ENCODE results near the gene GALNS. TPM values are rescaled to one million over a fixed set of nuclear protein-coding genes. Genes with fewer than 3 reads are reported as not detected.

The GALNS gene
- total and polyA plus RNA-seq, 2 of the 13 experiments (the other 11 are each of a cell fraction or from before 2014, with no cell fraction given): 9.2 to 9.8 TPM

DNA sequence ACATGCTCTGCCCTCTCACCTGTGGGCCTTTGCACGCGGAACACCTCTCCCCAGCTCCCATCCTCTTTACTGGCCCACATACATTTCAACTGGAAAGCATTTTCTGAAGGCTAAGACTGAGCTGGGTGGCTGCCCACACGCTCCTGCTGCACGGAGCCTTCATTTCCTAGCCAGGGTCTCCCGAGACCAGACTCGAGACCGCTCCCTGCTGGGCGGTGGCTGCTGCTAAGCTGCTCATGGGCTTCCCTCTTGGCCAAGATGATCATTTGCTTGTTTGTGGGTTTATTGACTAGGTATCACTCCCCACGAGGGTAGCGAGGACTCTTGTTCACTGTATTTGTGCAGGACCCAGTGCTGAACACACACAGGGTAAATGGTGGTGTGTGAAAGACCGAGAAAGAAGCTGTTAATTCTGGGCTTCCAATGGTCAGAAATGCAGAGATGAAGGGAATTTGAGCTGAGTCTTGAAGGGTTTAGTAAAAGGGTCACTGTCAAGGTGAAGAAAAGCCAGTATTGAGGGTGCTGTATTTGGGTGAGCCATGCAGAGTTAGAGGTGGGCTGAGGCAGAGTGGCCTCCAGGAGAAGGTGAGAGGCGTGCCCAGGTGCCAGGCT, 1.1 kb upstream of the GALNS start (continued):
- peak; percentile 17; the same call in 1 of the 2 replicates for TF ChIP-seq YEATS4 (CRISPR knock-in tag; IDR thresholded peaks at IDR 0.05; ENCODE audit: borderline replicate concordance)
- no peak for TF ChIP-seq ZNF382 (CRISPR knock-in tag; IDR thresholded peaks at IDR 0.05; ENCODE audit: borderline replicate concordance)
- TF ChIP-seq HIVEP1 (CRISPR knock-in tag; IDR thresholded peaks at IDR 0.05): 0 out of 2 replicates have a peak, but pooled peaks have one; percentile 11
- TF ChIP-seq YY1 (IDR thresholded peaks at IDR 0.05; ENCODE audit: insufficient read depth, insufficient replicate concordance, low read depth, low read length): peak; percentile 70
- TF ChIP-seq, protein P1, sequence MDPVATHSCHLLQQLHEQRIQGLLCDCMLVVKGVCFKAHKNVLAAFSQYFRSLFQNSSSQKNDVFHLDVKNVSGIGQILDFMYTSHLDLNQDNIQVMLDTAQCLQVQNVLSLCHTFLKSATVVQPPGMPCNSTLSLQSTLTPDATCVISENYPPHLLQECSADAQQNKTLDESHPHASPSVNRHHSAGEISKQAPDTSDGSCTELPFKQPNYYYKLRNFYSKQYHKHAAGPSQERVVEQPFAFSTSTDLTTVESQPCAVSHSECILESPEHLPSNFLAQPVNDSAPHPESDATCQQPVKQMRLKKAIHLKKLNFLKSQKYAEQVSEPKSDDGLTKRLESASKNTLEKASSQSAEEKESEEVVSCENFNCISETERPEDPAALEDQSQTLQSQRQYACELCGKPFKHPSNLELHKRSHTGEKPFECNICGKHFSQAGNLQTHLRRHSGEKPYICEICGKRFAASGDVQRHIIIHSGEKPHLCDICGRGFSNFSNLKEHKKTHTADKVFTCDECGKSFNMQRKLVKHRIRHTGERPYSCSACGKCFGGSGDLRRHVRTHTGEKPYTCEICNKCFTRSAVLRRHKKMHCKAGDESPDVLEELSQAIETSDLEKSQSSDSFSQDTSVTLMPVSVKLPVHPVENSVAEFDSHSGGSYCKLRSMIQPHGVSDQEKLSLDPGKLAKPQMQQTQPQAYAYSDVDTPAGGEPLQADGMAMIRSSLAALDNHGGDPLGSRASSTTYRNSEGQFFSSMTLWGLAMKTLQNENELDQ (CRISPR knock-in tag; IDR thresholded peaks at IDR 0.05; ENCODE audit: borderline replicate concordance): no peak
- no peak for TF ChIP-seq ARNTL (CRISPR knock-in tag; IDR thresholded peaks at IDR 0.05)
- TF ChIP-seq SALL1 (CRISPR knock-in tag; IDR thresholded peaks at IDR 0.05): peak; percentile 32; the same call in 1 of the 2 replicates
- TF ChIP-seq ELF1 (CRISPR knock-in tag; IDR thresholded peaks at IDR 0.05): 0 out of 2 replicates have a peak, but pooled peaks have one; percentile 17
- no peak for TF ChIP-seq NR2F2 (IDR thresholded peaks at IDR 0.05; ENCODE audit: borderline replicate concordance, low read depth)
- no peak for TF ChIP-seq ZNF282 (IDR thresholded peaks at IDR 0.05; ENCODE audit: partially characterized antibody)
- no peak for TF ChIP-seq ZNF570 (CRISPR knock-in tag; IDR thresholded peaks at IDR 0.05; ENCODE audit: borderline replicate concordance)
- no peak; the same call in 1 of the 2 replicates for TF ChIP-seq ERF (CRISPR knock-in tag; IDR thresholded peaks at IDR 0.05)
- TF ChIP-seq SP1 (IDR thresholded peaks at IDR 0.05): no peak
- TF ChIP-seq SP1 (CRISPR knock-in tag; IDR thresholded peaks at IDR 0.05): no peak
- peak; percentile 65; the same call in 1 of the 2 replicates for TF ChIP-seq KDM2A (CRISPR knock-in tag; IDR thresholded peaks at IDR 0.05; ENCODE audit: borderline replicate concordance, low read depth)
- TF ChIP-seq ZNF558 (CRISPR knock-in tag; IDR thresholded peaks at IDR 0.05; ENCODE audit: borderline replicate concordance): no peak
- TF ChIP-seq SMC3 (IDR thresholded peaks at IDR 0.05; ENCODE audit: low read length): peak; percentile 79
- no peak for TF ChIP-seq ZNF3 (CRISPR knock-in tag; IDR thresholded peaks at IDR 0.05)
- TF ChIP-seq, protein P2, sequence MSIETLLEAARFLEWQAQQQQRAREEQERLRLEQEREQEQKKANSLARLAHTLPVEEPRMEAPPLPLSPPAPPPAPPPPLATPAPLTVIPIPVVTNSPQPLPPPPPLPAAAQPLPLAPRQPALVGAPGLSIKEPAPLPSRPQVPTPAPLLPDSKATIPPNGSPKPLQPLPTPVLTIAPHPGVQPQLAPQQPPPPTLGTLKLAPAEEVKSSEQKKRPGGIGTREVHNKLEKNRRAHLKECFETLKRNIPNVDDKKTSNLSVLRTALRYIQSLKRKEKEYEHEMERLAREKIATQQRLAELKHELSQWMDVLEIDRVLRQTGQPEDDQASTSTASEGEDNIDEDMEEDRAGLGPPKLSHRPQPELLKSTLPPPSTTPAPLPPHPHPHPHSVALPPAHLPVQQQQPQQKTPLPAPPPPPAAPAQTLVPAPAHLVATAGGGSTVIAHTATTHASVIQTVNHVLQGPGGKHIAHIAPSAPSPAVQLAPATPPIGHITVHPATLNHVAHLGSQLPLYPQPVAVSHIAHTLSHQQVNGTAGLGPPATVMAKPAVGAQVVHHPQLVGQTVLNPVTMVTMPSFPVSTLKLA (IDR thresholded peaks at IDR 0.05): no peak
- TF ChIP-seq, protein P3, sequence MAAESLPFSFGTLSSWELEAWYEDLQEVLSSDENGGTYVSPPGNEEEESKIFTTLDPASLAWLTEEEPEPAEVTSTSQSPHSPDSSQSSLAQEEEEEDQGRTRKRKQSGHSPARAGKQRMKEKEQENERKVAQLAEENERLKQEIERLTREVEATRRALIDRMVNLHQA (CRISPR knock-in tag; IDR thresholded peaks at IDR 0.05): no peak
- TF ChIP-seq, protein P4, sequence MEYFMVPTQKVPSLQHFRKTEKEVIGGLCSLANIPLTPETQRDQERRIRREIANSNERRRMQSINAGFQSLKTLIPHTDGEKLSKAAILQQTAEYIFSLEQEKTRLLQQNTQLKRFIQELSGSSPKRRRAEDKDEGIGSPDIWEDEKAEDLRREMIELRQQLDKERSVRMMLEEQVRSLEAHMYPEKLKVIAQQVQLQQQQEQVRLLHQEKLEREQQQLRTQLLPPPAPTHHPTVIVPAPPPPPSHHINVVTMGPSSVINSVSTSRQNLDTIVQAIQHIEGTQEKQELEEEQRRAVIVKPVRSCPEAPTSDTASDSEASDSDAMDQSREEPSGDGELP (IDR thresholded peaks at IDR 0.05; ENCODE audit: borderline replicate concordance, low read depth): no peak
- TF ChIP-seq, protein P5, sequence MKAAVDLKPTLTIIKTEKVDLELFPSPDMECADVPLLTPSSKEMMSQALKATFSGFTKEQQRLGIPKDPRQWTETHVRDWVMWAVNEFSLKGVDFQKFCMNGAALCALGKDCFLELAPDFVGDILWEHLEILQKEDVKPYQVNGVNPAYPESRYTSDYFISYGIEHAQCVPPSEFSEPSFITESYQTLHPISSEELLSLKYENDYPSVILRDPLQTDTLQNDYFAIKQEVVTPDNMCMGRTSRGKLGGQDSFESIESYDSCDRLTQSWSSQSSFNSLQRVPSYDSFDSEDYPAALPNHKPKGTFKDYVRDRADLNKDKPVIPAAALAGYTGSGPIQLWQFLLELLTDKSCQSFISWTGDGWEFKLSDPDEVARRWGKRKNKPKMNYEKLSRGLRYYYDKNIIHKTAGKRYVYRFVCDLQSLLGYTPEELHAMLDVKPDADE (CRISPR knock-in tag; IDR thresholded peaks at IDR 0.05): no peak
- TF ChIP-seq RXRA (CRISPR knock-in tag; IDR thresholded peaks at IDR 0.05): no peak; the same call in 1 of the 2 replicates
- TF ChIP-seq CREB1 (IDR thresholded peaks at IDR 0.05): no peak
- no peak for TF ChIP-seq CREB1 (CRISPR knock-in tag; IDR thresholded peaks at IDR 0.05)
